IMR-90 (cell line): ENCODE data around the gene ZFAND2B. TPM values are rescaled to one million over a fixed set of nuclear protein-coding genes. Genes with fewer than 3 reads are reported as not detected.

Experiments
- ATAC-seq: fragments of 200-7000 bp; cut with Tn5 transposase; 2 replicates; pipeline ENCODE4 v1.9.1; 2020; ENCODE audit warnings: low read depth, mild to moderate bottlenecking, moderate library complexity
- BruUV-seq: library from RNA; stranded (reverse); fragments of 400-500 nt; replicated peaks from 2 replicates; lab custom pipeline; 2021; lab: Mats Ljungman, UMichigan
- CTCF ChIA-PET: fragments of 300-600 bp; formaldehyde crosslinking; extraction: SDS; loops from one replicate; lab custom pipeline; 2021; ENCODE audit warnings: antibody characterized with exemption; lab: Yijun Ruan, JAX
- POLR2A ChIA-PET: fragments of 300-600 bp; sonication (Branson Sonifier 250); formaldehyde crosslinking; loops from one replicate; lab custom pipeline; 2022; ENCODE audit warnings: antibody characterized with exemption; ENCODE audit not compliant: unreplicated experiment; lab: Charles Lee
- DNase-seq: peaks from one replicate; pipeline ENCODE4 v3.0.0; 2013
- H2AFZ ChIP-seq: replicated peaks from 2 replicates; pipeline ENCODE3; 2013; ENCODE audit warnings: low read length, mild to moderate bottlenecking; ENCODE audit not compliant: poor library complexity
- H2AK5ac ChIP-seq: 2 replicates; pipeline ENCODE4 v1.6.1; 2013; ENCODE audit warnings: low read depth, low read length, inconsistent platforms
- H2AK9ac ChIP-seq: replicated peaks from 2 replicates; pipeline ENCODE3; 2013; ENCODE audit warnings: mild to moderate bottlenecking, low read depth, low read length, moderate library complexity; ENCODE audit not compliant: poor library complexity
- H2BK120ac ChIP-seq: 2 replicates; pipeline ENCODE4 v1.6.1; 2013; ENCODE audit warnings: low read depth, low read length, inconsistent platforms
- H2BK15ac ChIP-seq: 3 replicates; pipeline ENCODE4 v1.6.1; 2013; ENCODE audit warnings: low read depth, low read length, inconsistent platforms
- H2BK20ac ChIP-seq: 2 replicates; pipeline ENCODE4 v1.6.1; 2013; ENCODE audit warnings: low read depth, mild to moderate bottlenecking, inconsistent platforms, low read length, moderate library complexity
- H2BK5ac ChIP-seq: 2 replicates; pipeline ENCODE4 v1.6.1; 2013; ENCODE audit warnings: mild to moderate bottlenecking, low read depth, low read length, inconsistent platforms; ENCODE audit not compliant: poor library complexity, severe bottlenecking
- H3K14ac ChIP-seq: replicated peaks from 2 replicates; pipeline ENCODE4 v1.6.1; 2013; ENCODE audit warnings: low read depth, low read length, inconsistent platforms
- H3K18ac ChIP-seq: 2 replicates; pipeline ENCODE4 v1.6.1; 2013; ENCODE audit warnings: low read depth, low read length, control low read depth
- H3K23ac ChIP-seq: 2 replicates; pipeline ENCODE4 v1.6.1; 2013; ENCODE audit warnings: low read depth, low read length, inconsistent platforms
- H3K27ac ChIP-seq: 2 replicates; pipeline ENCODE4 v1.5.1; 2013; ENCODE audit warnings: mild to moderate bottlenecking, control low read depth, low read length; ENCODE audit not compliant: insufficient read depth
- H3K27me3 ChIP-seq: 2 replicates; pipeline ENCODE4 v1.6.1; 2013; ENCODE audit warnings: low read length; ENCODE audit not compliant: control insufficient read depth, insufficient read depth
- H3K36me3 ChIP-seq: 2 replicates; pipeline ENCODE4 v1.6.1; 2013; ENCODE audit warnings: low read length, mixed read lengths; ENCODE audit not compliant: control insufficient read depth, insufficient read depth
- H3K4ac ChIP-seq: 2 replicates; pipeline ENCODE4 v1.6.1; 2013; ENCODE audit warnings: low read depth, low read length, inconsistent platforms
- H3K4me1 ChIP-seq: 2 replicates; pipeline ENCODE4 v1.6.1; 2013; ENCODE audit warnings: low read length, mixed read lengths; ENCODE audit not compliant: control insufficient read depth, insufficient read depth
- H3K4me2 ChIP-seq: 2 replicates; pipeline ENCODE4 v1.6.1; 2013; ENCODE audit warnings: low read depth, mild to moderate bottlenecking, control low read depth, low read length, moderate library complexity
- H3K4me3 ChIP-seq: 2 replicates; pipeline ENCODE4 v1.5.1; 2013; ENCODE audit warnings: low read depth, mild to moderate bottlenecking, control low read depth, low read length, moderate library complexity; ENCODE audit not compliant: insufficient read depth
- H3K56ac ChIP-seq: 2 replicates; pipeline ENCODE4 v1.6.1; 2013; ENCODE audit warnings: low read length, inconsistent platforms; ENCODE audit not compliant: insufficient read depth; ENCODE audit errors: extremely low read depth
- H3K79me1 ChIP-seq, 2 experiments: 2 replicates each; pipeline ENCODE4 v1.6.1; 2013; ENCODE audit warnings: low read length in 2 of 2, inconsistent platforms in 1 of 2, low read depth in 1 of 2
- H3K9ac ChIP-seq: 2 replicates; pipeline ENCODE4 v1.6.1; 2013; ENCODE audit warnings: low read depth, low read length, control low read depth
- H3K9me1 ChIP-seq: 2 replicates; pipeline ENCODE4 v1.6.1; 2013; ENCODE audit warnings: low read length, inconsistent platforms; ENCODE audit not compliant: insufficient read depth
- H3K9me3 ChIP-seq: 2 replicates; pipeline ENCODE4 v1.6.1; 2013; ENCODE audit warnings: low read length; ENCODE audit not compliant: control insufficient read depth, insufficient read depth
- H4K20me1 ChIP-seq: 2 replicates; pipeline ENCODE4 v1.6.1; 2013; ENCODE audit warnings: low read length, inconsistent platforms; ENCODE audit not compliant: insufficient read depth
- H4K5ac ChIP-seq: 2 replicates; pipeline ENCODE4 v1.6.1; 2013; ENCODE audit warnings: mild to moderate bottlenecking, low read depth, low read length, control low read depth
- H4K8ac ChIP-seq, 2 experiments: 2 replicates each; pipeline ENCODE4 v1.6.1; 2013; ENCODE audit warnings: low read depth in 2 of 2, low read length in 2 of 2, control low read depth in 1 of 2, inconsistent platforms in 1 of 2
- H4K91ac ChIP-seq: 2 replicates; pipeline ENCODE4 v1.6.1; 2013; ENCODE audit warnings: low read depth, low read length, inconsistent platforms; ENCODE audit not compliant: insufficient read depth
- BHLHE40 ChIP-seq: fragments of 150-350 bp; IDR thresholded peaks from 2 replicates; pipeline ENCODE4 v1.6.1; 2016; ENCODE audit warnings: mild to moderate bottlenecking, low read depth, low read length
- CEBPB ChIP-seq: IDR thresholded peaks from 2 replicates; pipeline ENCODE4 v1.6.1; 2012; ENCODE audit warnings: low read depth, low read length, improper control_type of control experiment
- CHD1 ChIP-seq: IDR thresholded peaks from 2 replicates; pipeline ENCODE4 v1.6.1; 2012; ENCODE audit warnings: low read depth, low read length, improper control_type of control experiment
- MAZ ChIP-seq: IDR thresholded peaks from 2 replicates; pipeline ENCODE4 v1.6.1; 2012; ENCODE audit warnings: low read depth, mild to moderate bottlenecking, low read length, improper control_type of control experiment, moderate library complexity, borderline replicate concordance
- MXI1 ChIP-seq: IDR thresholded peaks from 2 replicates; pipeline ENCODE4 v1.6.1; 2012; ENCODE audit warnings: low read depth, mild to moderate bottlenecking, low read length, moderate library complexity, borderline replicate concordance
- RAD21 ChIP-seq: IDR thresholded peaks from 2 replicates; pipeline ENCODE4 v1.6.1; 2012; ENCODE audit warnings: low read length, improper control_type of control experiment
- RCOR1 ChIP-seq: IDR thresholded peaks from 2 replicates; pipeline ENCODE4 v1.6.1; 2012; ENCODE audit warnings: mild to moderate bottlenecking, low read length, improper control_type of control experiment; ENCODE audit not compliant: insufficient replicate concordance
- SMC3 ChIP-seq: fragments of 150-350 bp; IDR thresholded peaks from 2 replicates; pipeline ENCODE4 v1.6.1; 2016; ENCODE audit warnings: low read depth, mild to moderate bottlenecking, antibody characterized with exemption, low read length, moderate library complexity
- WGBS, 2 experiments: methylation state at CpG; one replicate each; pipeline versions ENCODE4 v1.1.5 to v1.1.7; 2013; ENCODE audit warnings: missing lambda C conversion rate in 2 of 2; ENCODE audit not compliant: insufficient read length in 1 of 2; ENCODE audit errors: extremely low coverage in 2 of 2; 5-methylcytosine and 5-hydroxymethylcytosine counted together
- dilution Hi-C: fragments of 300-500 bp; cut with HindIII; formaldehyde crosslinking; loops from one replicate; pipeline ENCODE4 v1.14.3; 2018; ENCODE audit warnings: low sequenced_read_pairs; ENCODE audit not compliant: unreplicated experiment
- in situ Hi-C: fragments of 300-500 bp; cut with MboI; formaldehyde crosslinking; loops from 3 replicates; pipeline ENCODE4 v1.14.3; 2019; ENCODE audit warnings: low sequenced_read_pairs, inconsistent platforms, mixed read lengths
- intact Hi-C: fragments of 100-400 bp; cut with micrococcal nuclease; formaldehyde crosslinking; loops from 2 replicates; pipeline ENCODE4 v1.10.0; 2022
- polyA plus RNA-seq, 3 experiments: library from polyadenylated mRNA; depleted of rRNA; stranded (reverse); fragments of >200 nt; gene quantifications; 2 replicates each; pipeline ENCODE4 v1.2.3, GENCODE V29; 2012; ENCODE audit warnings: low replicate concordance in 1 of 3
- total RNA-seq: library from RNA; depleted of rRNA; stranded (reverse); fragments of >200 nt; gene quantifications from 2 replicates; pipeline ENCODE4 v1.2.3, GENCODE V29; 2012
- TF ChIP-seq, protein P1 (sequence below): fragments of 150-350 bp; IDR thresholded peaks from 2 replicates; pipeline ENCODE4 v1.6.1; 2016; ENCODE audit warnings: low read depth, mild to moderate bottlenecking, low read length, moderate library complexity, borderline replicate concordance
- TF ChIP-seq, protein P2 (sequence below): conservative IDR thresholded peaks from 2 replicates; pipeline ENCODE4 v1.5.1; 2012; ENCODE audit warnings: mild to moderate bottlenecking, low read depth, low read length, improper control_type of control experiment

Gene ZFAND2B
- total and polyA plus RNA-seq, 2 of the 4 experiments (the other 2 are of a cell fraction), result 25.5 to 38.3 TPM

- POLR2A ChIA-PET, result no interaction called here
- Histone ChIP-seq H4K8ac (no peak overlapping the region), H3K4me3 (no peak overlapping the region), H2BK120ac (no peak overlapping the region), H2BK5ac (no peak overlapping the region), H3K4me1 (0 out of 2 replicates have a peak, but pooled peaks cover 3% of the 10 kb centered on the region), H3K9me3 (no peaks in the 10 kb centered on the region), H4K20me1 (peaks cover 14% of the 10 kb centered on the region; the same call in 1 of the 2 replicates), H3K18ac (no peak overlapping the region), H4K5ac (no peak overlapping the region), H3K27me3 (no peaks in the 10 kb centered on the region), H3K56ac (no peak overlapping the region), H3K23ac (no peak overlapping the region), H3K4ac (no peak overlapping the region), H3K9ac (no peak overlapping the region), H2AK9ac (no peak overlapping the region), H2BK15ac (no peak overlapping the region), H4K91ac (no peak overlapping the region), H3K36me3 (peaks cover 43% of the 10 kb centered on the region), H2AK5ac (no peak overlapping the region), H3K9me1 (0 out of 2 replicates have a peak, but pooled peaks cover 2% of the 10 kb centered on the region), H2BK20ac (no peak overlapping the region), H3K27ac (no peak overlapping the region), H3K79me1 (peaks cover 28 to 34% of the 10 kb centered on the region in 2 experiments), H2AFZ (no peak overlapping the region), H3K14ac (no peak overlapping the region), H3K4me2 (no peak overlapping the region)
- in situ Hi-C loops (no loop called here), intact Hi-C loops (no loop called here), dilution Hi-C loops (no loop called here)
- 90% methylated on average over 3 of the region's 6 CpGs; no CpG with 5 or more reads in 1 of the 2 experiments for WGBS, 2 experiments
- DNase-seq (no peak), ATAC-seq (no peak)
- CTCF ChIA-PET, result no interaction called here
- TF ChIP-seq RAD21 (no peak), CEBPB (no peak), RCOR1 (no peak), SMC3 (no peak), BHLHE40 (no peak), MXI1 (no peak), MAZ (no peak), CHD1 (no peak)
- TF ChIP-seq, protein P1, sequence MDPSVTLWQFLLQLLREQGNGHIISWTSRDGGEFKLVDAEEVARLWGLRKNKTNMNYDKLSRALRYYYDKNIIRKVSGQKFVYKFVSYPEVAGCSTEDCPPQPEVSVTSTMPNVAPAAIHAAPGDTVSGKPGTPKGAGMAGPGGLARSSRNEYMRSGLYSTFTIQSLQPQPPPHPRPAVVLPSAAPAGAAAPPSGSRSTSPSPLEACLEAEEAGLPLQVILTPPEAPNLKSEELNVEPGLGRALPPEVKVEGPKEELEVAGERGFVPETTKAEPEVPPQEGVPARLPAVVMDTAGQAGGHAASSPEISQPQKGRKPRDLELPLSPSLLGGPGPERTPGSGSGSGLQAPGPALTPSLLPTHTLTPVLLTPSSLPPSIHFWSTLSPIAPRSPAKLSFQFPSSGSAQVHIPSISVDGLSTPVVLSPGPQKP, result no peak
- TF ChIP-seq, protein P2, sequence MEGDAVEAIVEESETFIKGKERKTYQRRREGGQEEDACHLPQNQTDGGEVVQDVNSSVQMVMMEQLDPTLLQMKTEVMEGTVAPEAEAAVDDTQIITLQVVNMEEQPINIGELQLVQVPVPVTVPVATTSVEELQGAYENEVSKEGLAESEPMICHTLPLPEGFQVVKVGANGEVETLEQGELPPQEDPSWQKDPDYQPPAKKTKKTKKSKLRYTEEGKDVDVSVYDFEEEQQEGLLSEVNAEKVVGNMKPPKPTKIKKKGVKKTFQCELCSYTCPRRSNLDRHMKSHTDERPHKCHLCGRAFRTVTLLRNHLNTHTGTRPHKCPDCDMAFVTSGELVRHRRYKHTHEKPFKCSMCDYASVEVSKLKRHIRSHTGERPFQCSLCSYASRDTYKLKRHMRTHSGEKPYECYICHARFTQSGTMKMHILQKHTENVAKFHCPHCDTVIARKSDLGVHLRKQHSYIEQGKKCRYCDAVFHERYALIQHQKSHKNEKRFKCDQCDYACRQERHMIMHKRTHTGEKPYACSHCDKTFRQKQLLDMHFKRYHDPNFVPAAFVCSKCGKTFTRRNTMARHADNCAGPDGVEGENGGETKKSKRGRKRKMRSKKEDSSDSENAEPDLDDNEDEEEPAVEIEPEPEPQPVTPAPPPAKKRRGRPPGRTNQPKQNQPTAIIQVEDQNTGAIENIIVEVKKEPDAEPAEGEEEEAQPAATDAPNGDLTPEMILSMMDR, result no peak
- BruUV-seq, result no TSS peak
These were observed 25.1 kb upstream of the ZFAND2B start for GRCh38 chr2:219181531-219181930.
